MG63 (cell line): ENCODE measurements around the gene TARS1. TPM values are rescaled to one million over a fixed set of nuclear protein-coding genes. Genes with fewer than 3 reads are reported as not detected.
A peak's percentile ranks its signal among the peaks of the same experiment; 100 is the strongest.

Source experiments
- DNase-seq: peaks from one replicate; pipeline ENCODE4 v3.0.0-alpha.2; 2020
- H3K27me3 ChIP-seq: fragments of 250-450 bp; sonication (Bioruptor Pico); 2 replicates; pipeline ENCODE4 v1.5.1; 2020; ENCODE audit warnings: mild to moderate bottlenecking, moderate library complexity
- H3K36me3 ChIP-seq: fragments of 250-450 bp; sonication (Bioruptor Pico); 2 replicates; pipeline ENCODE4 v1.5.1; 2020; ENCODE audit warnings: mild to moderate bottlenecking, moderate library complexity
- H3K4me3 ChIP-seq: fragments of 250-450 bp; sonication (Bioruptor Pico); 2 replicates; pipeline ENCODE4 v1.5.1; 2020; ENCODE audit warnings: mild to moderate bottlenecking, moderate library complexity
- H3K9me3 ChIP-seq: fragments of 250-450 bp; sonication (Bioruptor Pico); 2 replicates; pipeline ENCODE4 v1.5.1; 2020; ENCODE audit warnings: mild to moderate bottlenecking, moderate library complexity
- total RNA-seq: library from RNA; depleted of rRNA; stranded (reverse); fragments of >200 nt; shearing (Covaris generic); gene quantifications from 2 replicates; pipeline ENCODE4 v1.2.3, GENCODE V29; 2014; ENCODE audit warnings: low replicate concordance; rRNA removed

TARS1 gene
- total RNA-seq: 433 and 1,067 TPM in 2 replicates

DNA sequence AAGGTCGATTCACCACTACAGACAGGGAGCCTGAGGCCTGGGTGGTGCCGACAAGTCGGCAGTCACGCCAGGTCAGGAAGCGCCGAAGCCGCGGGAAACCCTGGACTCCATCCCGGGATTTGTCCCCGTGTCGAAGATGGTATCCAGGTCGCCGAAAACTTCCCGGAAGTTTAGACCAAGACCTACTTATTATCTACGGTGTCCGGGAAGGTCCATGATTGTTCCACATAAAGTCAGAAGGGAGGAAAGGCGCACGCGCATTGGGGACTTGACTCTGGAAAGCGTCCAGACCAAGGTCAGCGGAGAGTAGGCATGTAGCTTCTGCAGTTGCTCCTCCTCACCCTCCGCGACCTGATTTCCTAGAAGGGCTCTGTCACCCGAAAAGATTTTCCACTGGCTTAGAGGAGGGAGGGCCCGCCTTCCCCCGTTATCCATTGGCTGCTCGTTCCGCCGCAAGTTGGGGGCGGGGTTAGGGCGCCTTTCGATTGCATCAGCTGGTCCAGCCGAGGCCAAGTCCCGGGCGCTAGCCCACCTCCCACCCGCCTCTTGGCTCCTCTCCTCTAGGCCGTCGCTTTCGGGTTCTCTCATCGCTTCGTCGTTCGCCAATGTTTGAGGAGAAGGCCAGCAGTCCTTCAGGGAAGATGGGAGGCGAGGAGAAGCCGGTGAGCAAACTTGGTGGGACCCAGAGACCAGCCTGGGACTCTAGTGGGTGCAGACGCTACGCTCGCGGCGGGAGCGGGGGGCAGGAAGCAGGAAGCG is at the start of gene TARS1:
TARS1 (plus strand) TSS at position 484 of the 759 bp plus-strand sequence; CDS start at position 606, 122 bp downstream.
- Histone ChIP-seq H3K36me3 (peaks cover 38% of the 10 kb centered on the region), H3K9me3 (no peaks in the 10 kb centered on the region), H3K4me3 (peak within 1 kb of the TSS; percentile 79), H3K27me3 (no peaks in the 10 kb centered on the region)
- DNase-seq: peak; percentile 100

DNA sequence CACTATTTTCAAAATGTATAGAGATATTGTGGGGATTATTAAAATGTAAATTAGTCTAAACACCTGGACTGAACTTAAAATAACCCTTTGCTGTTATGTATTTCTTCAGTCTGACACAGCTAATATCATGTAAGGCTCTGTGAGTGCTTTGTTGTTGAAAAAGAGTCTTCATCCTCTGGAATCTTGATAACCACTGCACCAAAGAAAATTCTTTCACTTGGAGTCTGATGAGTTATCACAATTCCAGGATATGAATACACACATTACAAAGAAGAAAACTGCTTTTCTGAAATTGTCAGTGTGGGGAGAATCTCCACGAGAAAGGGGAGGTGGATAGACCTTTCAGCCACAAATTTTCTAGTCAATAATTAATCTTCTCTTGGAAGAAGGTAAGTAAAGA is 42.3 kb upstream of the TARS1 start:
- Histone ChIP-seq H3K4me3 (no peak overlapping the region), H3K36me3 (no peaks in the 10 kb centered on the region), H3K9me3 (no peaks in the 10 kb centered on the region), H3K27me3 (no peaks in the 10 kb centered on the region)
- no peak for DNase-seq

DNA sequence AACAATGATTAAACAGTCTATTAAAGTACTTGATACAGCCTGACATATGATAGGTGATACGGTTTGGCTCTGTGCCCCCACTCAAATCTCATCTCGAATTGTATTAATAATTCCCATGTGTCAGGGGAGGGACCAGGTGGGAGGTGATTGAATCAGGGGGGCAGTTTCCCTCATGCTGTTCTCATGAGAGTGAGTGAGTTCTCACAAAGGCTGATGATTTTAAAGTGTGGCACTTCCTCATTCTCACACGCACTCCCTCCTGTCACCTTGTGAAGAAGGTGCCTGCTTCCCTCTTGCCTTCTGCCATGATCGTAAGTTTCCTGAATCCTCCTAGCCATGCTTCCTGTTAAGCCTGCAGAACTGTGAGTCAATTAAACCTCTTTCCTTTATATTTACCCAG is 40.1 kb upstream of the TARS1 start:
- H3K4me3 ChIP-seq: no peak overlapping the region
- DNase-seq: no peak
- H3K27me3 ChIP-seq: no peaks in the 10 kb centered on the region
- H3K9me3 ChIP-seq: no peaks in the 10 kb centered on the region
- no peaks in the 10 kb centered on the region for H3K36me3 ChIP-seq

DNA sequence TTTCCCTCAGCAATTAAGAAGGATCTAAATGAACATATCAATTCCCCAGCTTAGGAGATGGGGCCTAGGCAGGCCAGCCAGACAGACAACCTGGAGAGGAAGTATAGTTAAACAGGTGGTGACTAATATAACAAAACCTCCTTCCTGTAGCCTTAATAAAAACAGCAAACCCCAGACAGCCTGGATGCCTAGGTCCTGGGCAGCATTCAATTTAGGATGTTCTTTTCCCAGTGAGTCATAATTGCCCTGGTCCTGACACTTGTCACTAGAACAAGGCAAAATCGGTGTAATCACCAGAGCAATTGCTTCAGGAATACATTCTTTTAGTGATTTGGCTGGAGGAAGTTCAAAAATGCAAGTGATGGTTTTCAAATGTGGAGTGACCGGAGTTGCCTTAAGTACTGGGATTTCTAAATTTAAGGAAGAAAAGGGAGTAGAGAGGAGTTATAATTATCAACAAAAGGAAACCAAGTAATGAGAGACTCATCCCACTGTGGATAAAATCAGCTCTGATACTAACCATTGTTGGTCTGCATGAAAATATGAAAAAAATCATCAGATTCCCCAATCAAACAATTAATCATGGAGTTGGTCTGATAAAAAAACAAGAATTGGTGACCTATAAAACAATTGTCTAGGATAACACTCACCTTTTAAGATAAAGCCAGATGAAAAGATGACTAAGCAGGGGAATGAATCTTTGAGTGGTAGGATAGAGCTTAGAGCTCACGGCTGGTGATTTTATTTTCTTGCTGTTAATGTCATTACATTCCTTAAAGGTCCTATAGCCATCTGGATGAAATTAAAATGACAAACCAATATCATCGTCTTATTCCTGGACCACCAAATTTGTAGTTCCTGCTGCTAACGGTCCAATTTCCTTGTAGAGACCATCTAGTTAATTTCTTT is 39.0 kb upstream of the TARS1 start:
- no peaks in the 10 kb centered on the region for H3K9me3 ChIP-seq
- peak; percentile 25 for DNase-seq

DNA sequence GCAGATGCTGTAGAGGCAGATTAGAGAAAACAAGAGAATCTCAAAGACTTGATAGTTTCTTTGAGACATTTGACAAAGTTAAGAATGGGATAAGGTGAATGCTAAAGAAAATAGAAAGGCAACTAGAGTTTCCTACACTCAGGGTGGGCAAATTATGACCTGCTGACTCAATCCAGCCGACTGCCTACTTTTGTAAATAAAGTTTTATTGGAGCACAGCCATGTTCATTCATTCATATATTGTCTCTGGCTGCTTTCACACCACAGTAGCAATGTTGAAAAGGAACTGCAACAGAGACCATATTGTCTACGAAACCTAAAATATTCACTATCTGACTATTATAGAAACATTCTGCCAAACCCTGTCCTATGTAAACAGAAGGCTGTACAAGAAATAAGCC is 37.6 kb upstream of the TARS1 start:
- H3K27me3 ChIP-seq: no peaks in the 10 kb centered on the region
- H3K36me3 ChIP-seq: no peaks in the 10 kb centered on the region
- no peak overlapping the region for H3K4me3 ChIP-seq
- H3K9me3 ChIP-seq: no peaks in the 10 kb centered on the region
- no peak for DNase-seq

More for the DNA sequence above, 39.0 kb upstream of the TARS1 start:
- H3K36me3 ChIP-seq: no peaks in the 10 kb centered on the region
- H3K4me3 ChIP-seq: no peak overlapping the region
- H3K27me3 ChIP-seq: no peaks in the 10 kb centered on the region

DNA sequence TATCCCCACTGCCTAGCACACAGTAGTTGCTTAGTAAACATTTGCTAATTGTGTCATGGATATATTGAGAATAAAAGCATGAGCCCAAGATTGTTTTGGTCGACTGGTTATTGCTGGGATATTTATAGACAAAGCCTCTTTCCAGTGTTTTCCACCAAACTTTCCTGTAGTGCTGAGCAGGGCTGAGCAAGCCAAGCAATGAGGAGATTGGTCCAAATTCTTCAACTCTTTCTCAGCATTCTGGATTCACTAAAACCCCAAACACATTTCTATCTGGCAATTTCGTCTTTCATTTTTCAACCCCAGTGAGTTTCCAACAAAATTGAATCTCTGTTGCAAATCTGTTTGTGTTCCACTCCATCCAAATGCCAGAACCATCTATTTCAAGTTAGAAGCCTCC is 31.9 kb upstream of the TARS1 start:
- no peak for DNase-seq
- Histone ChIP-seq H3K9me3 (no peaks in the 10 kb centered on the region), H3K36me3 (no peaks in the 10 kb centered on the region), H3K4me3 (no peak overlapping the region), H3K27me3 (no peaks in the 10 kb centered on the region)

DNA sequence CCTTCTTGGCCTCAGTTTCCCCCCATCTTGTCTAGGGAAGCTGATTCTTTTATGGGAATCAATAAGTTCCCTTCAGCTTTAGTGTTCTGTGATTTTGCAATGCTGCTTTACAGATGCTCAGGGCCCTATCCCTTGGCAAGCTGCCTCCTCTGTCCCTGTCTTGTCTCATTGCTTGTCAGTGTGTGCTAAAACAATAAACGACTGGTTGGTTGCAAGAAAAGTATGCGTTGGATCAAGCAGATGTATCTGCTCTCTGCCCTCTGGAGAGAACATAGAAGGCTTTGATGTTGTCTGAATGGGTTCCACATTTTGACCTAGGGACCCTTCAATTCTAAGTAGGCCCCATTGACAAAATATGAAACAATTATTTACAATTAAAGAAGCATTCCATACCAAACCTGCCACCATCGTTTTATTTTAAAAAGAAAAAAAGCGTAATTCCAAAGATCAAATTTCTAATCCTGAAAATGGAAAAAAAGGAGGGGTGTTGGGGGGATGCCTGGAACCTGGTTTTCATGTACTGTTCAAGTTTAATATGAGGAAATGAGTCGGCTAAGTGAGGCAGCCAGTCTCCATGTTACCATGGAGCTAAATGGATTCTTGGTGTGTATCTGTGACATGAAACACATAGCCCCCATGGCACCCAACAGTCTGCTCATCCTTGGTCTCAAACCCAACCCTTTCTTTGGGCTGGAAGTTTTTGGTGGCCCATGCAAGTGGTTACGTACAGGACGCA is 31.2 kb upstream of the TARS1 start:
- H3K4me3 ChIP-seq: no peak overlapping the region
- H3K36me3 ChIP-seq: no peaks in the 10 kb centered on the region
- H3K9me3 ChIP-seq: no peaks in the 10 kb centered on the region
- H3K27me3 ChIP-seq: no peaks in the 10 kb centered on the region
- no peak for DNase-seq

DNA sequence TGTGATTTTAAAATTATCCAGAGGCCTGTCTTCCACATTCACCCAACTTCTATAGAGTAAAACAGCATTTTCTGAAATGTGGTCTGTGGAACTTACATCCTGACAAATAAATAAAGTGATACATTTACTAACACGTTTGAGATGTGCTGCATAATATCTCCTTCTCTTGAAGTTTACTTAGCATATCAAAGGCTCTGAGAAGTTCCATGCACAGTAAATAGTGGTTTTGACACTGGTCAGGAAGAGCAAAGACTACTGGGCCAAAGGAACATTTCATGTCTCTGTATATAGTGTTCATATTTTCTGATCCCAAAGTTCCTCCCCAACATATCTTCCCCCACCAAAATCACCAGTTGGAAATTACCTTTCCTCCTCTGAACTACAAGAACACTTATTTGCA is 30.5 kb upstream of the TARS1 start:
- Histone ChIP-seq H3K27me3 (no peaks in the 10 kb centered on the region), H3K36me3 (no peaks in the 10 kb centered on the region), H3K9me3 (no peaks in the 10 kb centered on the region), H3K4me3 (no peak overlapping the region)
- no peak for DNase-seq

DNA sequence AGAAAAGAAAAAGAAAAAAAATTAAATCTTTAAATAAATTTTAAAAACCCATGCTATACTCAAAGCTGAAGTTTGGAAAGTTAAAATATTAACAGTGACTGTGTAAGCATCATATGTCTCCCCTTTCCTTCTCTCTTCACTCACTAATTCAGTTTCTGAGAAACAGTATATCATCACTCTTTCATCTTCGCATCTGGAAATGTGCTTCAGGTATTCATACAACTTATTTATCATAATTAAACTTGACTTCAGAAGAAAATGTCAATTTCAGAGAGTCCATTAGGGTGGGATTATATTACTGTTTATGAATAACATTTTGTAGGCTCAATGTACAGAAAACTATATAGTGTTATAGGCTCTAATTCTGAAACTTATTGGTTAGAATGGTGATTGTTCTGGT is 29.3 kb upstream of the TARS1 start:
- DNase-seq: no peak
- H3K4me3 ChIP-seq: no peak overlapping the region

DNA sequence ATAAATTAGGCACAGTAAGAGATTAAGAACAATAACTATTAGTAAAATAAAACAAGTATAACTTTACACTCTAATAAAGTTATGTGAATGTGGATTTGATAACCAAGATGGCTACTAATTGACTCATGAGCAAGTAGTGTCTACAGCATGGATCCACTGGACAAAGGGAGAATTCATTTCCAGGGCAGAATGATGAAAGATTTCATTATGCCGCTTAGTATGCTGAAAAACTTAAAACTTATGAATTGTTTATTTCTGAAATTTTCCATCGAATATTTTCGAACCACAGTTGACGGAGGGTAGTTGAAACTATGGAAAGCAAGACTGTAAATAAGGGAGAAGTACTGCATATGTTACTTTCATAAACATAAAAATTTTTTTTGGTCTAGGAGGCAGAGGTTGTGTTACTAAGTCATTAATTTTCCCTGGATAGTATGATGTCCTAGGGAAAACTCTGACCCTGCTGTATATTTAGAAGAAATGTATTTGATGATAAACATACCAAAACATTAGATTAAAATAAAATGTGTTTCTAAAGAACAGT is 24.9 kb upstream of the TARS1 start:
- no peak for DNase-seq
- H3K27me3 ChIP-seq: no peaks in the 10 kb centered on the region
- no peaks in the 10 kb centered on the region for H3K36me3 ChIP-seq
- H3K4me3 ChIP-seq: no peak overlapping the region
- no peaks in the 10 kb centered on the region for H3K9me3 ChIP-seq

More for the DNA sequence above, 29.3 kb upstream of the TARS1 start:
- H3K27me3 ChIP-seq: no peaks in the 10 kb centered on the region
- no peaks in the 10 kb centered on the region for H3K9me3 ChIP-seq
- no peaks in the 10 kb centered on the region for H3K36me3 ChIP-seq

DNA sequence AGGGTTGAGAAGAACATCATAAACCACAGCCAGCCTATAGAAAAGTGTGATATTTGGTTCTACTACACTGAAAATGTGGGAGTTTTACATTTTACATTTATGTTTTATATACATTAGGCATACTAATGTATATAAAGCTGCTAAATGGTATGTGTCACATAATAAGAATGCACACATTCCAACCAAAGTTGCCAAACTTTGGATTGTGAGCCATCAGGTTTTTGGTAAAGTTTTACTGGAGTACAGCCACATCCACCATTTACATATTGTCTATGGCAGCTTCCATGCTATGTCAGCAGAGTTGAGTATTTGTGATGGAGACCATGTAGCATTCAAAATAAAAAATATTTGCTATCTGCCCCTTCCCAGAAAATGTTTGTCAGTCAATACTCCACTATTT is 23.1 kb upstream of the TARS1 start:
- Histone ChIP-seq H3K4me3 (no peak overlapping the region), H3K27me3 (no peaks in the 10 kb centered on the region), H3K36me3 (no peaks in the 10 kb centered on the region), H3K9me3 (no peaks in the 10 kb centered on the region)
- DNase-seq: no peak

DNA sequence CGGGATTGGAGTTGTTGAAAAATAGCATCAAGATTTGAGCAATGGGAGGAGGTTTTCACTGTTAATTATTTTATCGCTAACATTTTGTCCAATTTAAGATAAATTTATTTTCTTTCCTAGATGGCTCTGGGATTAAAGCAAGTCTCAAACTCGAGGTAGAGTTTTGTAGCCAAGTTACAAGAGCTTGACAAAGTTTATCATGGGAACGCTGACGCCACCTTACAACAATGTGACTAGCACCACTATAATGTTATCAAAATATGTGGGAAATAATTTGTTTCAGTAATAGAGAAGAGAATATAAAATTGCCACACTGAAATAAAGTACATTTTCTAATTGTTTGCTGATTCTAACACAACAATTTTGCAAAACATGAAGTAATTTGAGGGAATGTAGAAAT is 19.8 kb upstream of the TARS1 start:
- Histone ChIP-seq H3K36me3 (no peaks in the 10 kb centered on the region), H3K4me3 (no peak overlapping the region), H3K9me3 (no peaks in the 10 kb centered on the region), H3K27me3 (no peaks in the 10 kb centered on the region)
- no peak for DNase-seq

DNA sequence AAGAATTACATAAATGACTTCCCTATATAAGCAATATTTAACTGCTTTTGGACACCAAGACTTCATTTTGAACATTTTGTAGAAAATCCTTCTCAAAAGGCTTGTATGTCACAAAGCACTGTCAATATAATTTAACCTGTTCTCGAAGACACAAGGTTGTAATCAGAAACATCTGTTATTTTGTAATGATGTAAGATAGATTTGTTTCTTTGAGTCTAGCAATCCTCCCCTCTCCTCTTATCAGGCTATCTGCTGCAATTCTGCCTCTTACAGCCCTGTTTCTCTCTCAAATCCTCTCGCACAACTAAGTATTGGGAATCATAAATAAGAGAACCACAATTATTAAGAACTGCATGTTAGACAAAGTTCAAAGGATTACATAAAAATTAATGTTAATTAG is 18.6 kb upstream of the TARS1 start:
- H3K36me3 ChIP-seq: no peaks in the 10 kb centered on the region
- H3K4me3 ChIP-seq: no peak overlapping the region
- DNase-seq: no peak
- H3K9me3 ChIP-seq: no peaks in the 10 kb centered on the region
- H3K27me3 ChIP-seq: no peaks in the 10 kb centered on the region

DNA sequence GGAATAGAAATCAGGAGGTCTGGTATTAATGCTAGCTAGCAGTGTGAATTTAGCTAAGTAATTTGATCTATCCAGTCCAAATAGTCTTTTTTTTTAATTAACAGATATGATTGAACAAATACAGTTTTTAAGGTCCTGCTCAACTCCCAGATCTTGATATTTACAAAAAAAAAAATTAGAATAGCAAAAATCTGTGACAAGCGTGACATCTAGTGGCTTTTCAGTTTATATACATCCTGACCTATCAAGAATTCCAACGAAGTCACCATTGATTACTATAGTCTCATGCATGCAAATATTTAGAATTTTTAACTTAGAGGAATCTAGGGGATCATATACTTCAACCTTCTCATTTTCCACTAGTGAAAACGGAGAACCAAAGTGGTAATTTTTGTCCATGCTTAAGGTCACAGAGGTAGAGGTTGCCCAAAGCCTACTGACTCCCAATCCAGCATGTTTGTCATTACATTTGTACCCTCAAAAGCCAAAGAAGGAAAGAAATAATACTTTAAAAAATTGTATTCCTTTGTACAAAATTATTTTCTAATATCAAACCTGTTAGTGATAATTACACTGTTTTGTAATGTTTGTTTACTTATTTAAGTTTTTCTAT is 17.6 kb upstream of the TARS1 start:
- DNase-seq: no peak
- no peaks in the 10 kb centered on the region for H3K36me3 ChIP-seq
- no peaks in the 10 kb centered on the region for H3K27me3 ChIP-seq
- no peaks in the 10 kb centered on the region; the same call in 1 of the 2 replicates for H3K9me3 ChIP-seq
- no peak overlapping the region for H3K4me3 ChIP-seq

DNA sequence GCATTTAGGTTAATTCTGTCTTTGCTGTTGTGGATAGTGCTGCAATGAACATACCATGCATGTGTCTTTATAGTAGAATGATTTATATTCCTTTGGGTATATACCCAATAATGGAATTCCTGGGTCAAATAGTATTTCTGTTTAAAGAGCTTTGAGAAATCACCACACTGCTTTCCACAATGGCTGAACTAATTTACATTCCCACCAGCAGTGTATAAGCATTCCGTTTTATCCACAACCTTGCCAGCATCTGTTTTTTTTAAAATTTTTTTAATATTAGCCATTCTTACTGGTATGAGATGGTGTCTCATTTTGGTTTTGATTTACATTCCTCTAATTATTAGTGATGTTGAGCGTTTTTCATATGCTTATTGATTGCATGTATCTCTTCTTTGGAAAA is 15.5 kb upstream of the TARS1 start:
- no peak for DNase-seq
- H3K9me3 ChIP-seq: no peaks in the 10 kb centered on the region; the same call in 1 of the 2 replicates
- H3K36me3 ChIP-seq: no peaks in the 10 kb centered on the region
- no peak overlapping the region for H3K4me3 ChIP-seq
- H3K27me3 ChIP-seq: no peaks in the 10 kb centered on the region

DNA sequence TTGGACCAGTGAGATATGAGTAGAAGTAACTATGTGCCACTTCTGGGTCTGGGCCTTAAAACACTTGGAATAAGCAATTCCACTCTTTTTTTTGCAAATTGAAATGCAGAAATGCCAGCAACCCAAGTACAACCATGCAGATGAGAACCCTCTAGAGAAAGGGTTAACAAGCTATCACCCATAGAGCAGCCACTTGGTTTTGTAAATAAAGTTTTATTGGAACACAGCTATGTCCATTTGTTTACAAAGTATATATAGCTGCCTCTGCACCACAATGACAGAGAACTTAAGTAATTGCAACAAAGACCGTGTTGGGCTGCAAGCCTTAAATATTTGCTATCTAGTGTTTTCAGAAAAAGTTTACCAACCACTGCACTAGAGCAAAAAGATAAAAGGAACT is 9.8 kb upstream of the TARS1 start:
- Histone ChIP-seq H3K4me3 (no peak overlapping the region), H3K36me3 (no peaks in the 10 kb centered on the region), H3K9me3 (no peaks in the 10 kb centered on the region; the same call in 1 of the 2 replicates), H3K27me3 (no peaks in the 10 kb centered on the region)
- no peak for DNase-seq
